Breast epithelium (tissue), 4 donors: ENCODE data around the gene SCYGR1. TPM values are rescaled to one million over a fixed set of nuclear protein-coding genes. Genes with fewer than 3 reads are reported as not detected.

Experiments used
- DNase-seq, 2 donors: peaks; one replicate each; pipeline ENCODE4 v3.0.0-alpha.2; 2019; ENCODE audit warnings: low spot score in 2 of 2
- H3K27ac ChIP-seq, 2 donors: fragments of 200-600 bp; sonication (generic) in 1 of 2; one replicate each; pipeline ENCODE4 v1.5.1; 2016 to 2019; ENCODE audit warnings: mild to moderate bottlenecking in 1 of 2
- H3K27me3 ChIP-seq, 2 donors: fragments of 200-600 bp; sonication (generic) in 1 of 2; one replicate each; pipeline versions ENCODE4 v1.5.1 to v1.6.0; 2017 to 2019; ENCODE audit warnings: control low read depth in 1 of 2, mild to moderate bottlenecking in 1 of 2
- H3K36me3 ChIP-seq: fragments of 200-600 bp; one replicate; pipeline ENCODE4 v1.5.1; 2019
- H3K4me1 ChIP-seq, 2 donors: fragments of 200-600 bp; sonication (generic); one replicate each; pipeline ENCODE4 v1.5.1; 2016 to 2019; ENCODE audit warnings: control low read depth in 1 of 2
- H3K4me3 ChIP-seq, 3 donors: fragments of 200-600 bp; sonication (generic); 1 replicate in 2 of 3; 2 replicates in 1 of 3; pipeline ENCODE4 v1.5.1; 2016 to 2019; ENCODE audit warnings: mild to moderate bottlenecking in 3 of 3, moderate library complexity in 2 of 3
- H3K9me3 ChIP-seq, 2 donors: fragments of 200-600 bp; sonication (generic) in 1 of 2; one replicate each; pipeline ENCODE4 v1.5.1; 2016 to 2019; ENCODE audit warnings: control low read depth in 1 of 2
- CTCF ChIP-seq, 3 donors: fragments of 450-650 bp; IDR thresholded peaks; one replicate each; pipeline ENCODE4 v1.5.1; 2016 to 2017; ENCODE audit warnings: antibody characterized with exemption in 3 of 3, mild to moderate bottlenecking in 3 of 3, moderate library complexity in 3 of 3
- POLR2A ChIP-seq: fragments of 450-650 bp; IDR thresholded peaks from one replicate; pipeline ENCODE4 v1.6.1; 2016; ENCODE audit warnings: antibody characterized with exemption, mild to moderate bottlenecking, moderate library complexity
- POLR2AphosphoS5 ChIP-seq, 3 donors: sonication (generic); formaldehyde crosslinking; IDR thresholded peaks; one replicate each; pipeline ENCODE4 v1.6.1; 2017; ENCODE audit warnings: antibody characterized with exemption in 3 of 3
- intact Hi-C: fragments of 100-400 bp; cut with DNase I; formaldehyde crosslinking; loops from one replicate; pipeline ENCODE4 v1.15.1; 2023; ENCODE audit warnings: low total_unique reads
- total RNA-seq, 3 donors: library from RNA; depleted of rRNA; stranded (reverse); fragments of >200 nt; gene quantifications; one replicate each; pipeline ENCODE4 v1.1.0, GENCODE V29; 2016

SCYGR1 gene
- total RNA-seq, 3 donors from 2014 or later = not detected

GRCh38 chr2:227402959-227403358 is 15.2 kb upstream of the SCYGR1 start:
- Histone ChIP-seq H3K27ac (no peak overlapping the region), H3K4me1 (no peaks in the 10 kb centered on the region), H3K9me3 (no peaks in the 10 kb centered on the region), H3K36me3 (no peaks in the 10 kb centered on the region), H3K27me3 (no peaks in the 10 kb centered on the region), H3K4me3 (no peak overlapping the region)
- TF ChIP-seq CTCF (IDR thresholded peaks at IDR 0.05) = no peak
- intact Hi-C loops = loop anchor here (10.0 kb wide), 1 partner anchor 362 kb away; no protein-coding TSS in a partner anchor
- no peak for DNase-seq

- H3K27me3 ChIP-seq = no peaks in the 10 kb centered on the region
- TF ChIP-seq POLR2A (no peak), CTCF (IDR thresholded peaks at IDR 0.05) (no peak), POLR2AphosphoS5 (IDR thresholded peaks at IDR 0.05) (no peak)
- no peak overlapping the region for H3K27ac ChIP-seq
- intact Hi-C loops = loop anchor here (10.0 kb wide), 1 partner anchor 362 kb away; no protein-coding TSS in a partner anchor
- H3K4me3 ChIP-seq = no peak overlapping the region
- no peaks in the 10 kb centered on the region for H3K36me3 ChIP-seq
- no peaks in the 10 kb centered on the region for H3K4me1 ChIP-seq
- H3K9me3 ChIP-seq = no peaks in the 10 kb centered on the region
- no peak for DNase-seq
Measured at GRCh38 chr2:227402321-227402720, 14.6 kb upstream of the SCYGR1 start.

- H3K4me3 ChIP-seq = no peak overlapping the region
- no peak overlapping the region for H3K27ac ChIP-seq
- no peaks in the 10 kb centered on the region for H3K27me3 ChIP-seq
- H3K4me1 ChIP-seq = no peaks in the 10 kb centered on the region
- intact Hi-C loops = loop anchor here (10.0 kb wide), 1 partner anchor 363 kb away; no protein-coding TSS in a partner anchor
- no peak for DNase-seq
- H3K36me3 ChIP-seq = no peaks in the 10 kb centered on the region
- H3K9me3 ChIP-seq = no peaks in the 10 kb centered on the region
- TF ChIP-seq POLR2AphosphoS5 (IDR thresholded peaks at IDR 0.05) = no peak
- no peak for TF ChIP-seq POLR2A
- TF ChIP-seq CTCF (IDR thresholded peaks at IDR 0.05) = no peak
Measured at GRCh38 chr2:227401550-227401949, 13.8 kb upstream of the SCYGR1 start.

- no peak overlapping the region for H3K4me3 ChIP-seq
- no peaks in the 10 kb centered on the region for H3K9me3 ChIP-seq
- intact Hi-C loops = no loop called here
- TF ChIP-seq POLR2A (no peak), CTCF (IDR thresholded peaks at IDR 0.05) (no peak), POLR2AphosphoS5 (IDR thresholded peaks at IDR 0.05) (no peak)
- no peak for DNase-seq
- no peaks in the 10 kb centered on the region for H3K27me3 ChIP-seq
- no peaks in the 10 kb centered on the region for H3K36me3 ChIP-seq
- no peaks in the 10 kb centered on the region for H3K4me1 ChIP-seq
- no peak overlapping the region for H3K27ac ChIP-seq
Measured at GRCh38 chr2:227398684-227399670, 11.2 kb upstream of the SCYGR1 start.

- Histone ChIP-seq H3K27ac (no peak overlapping the region), H3K27me3 (no peaks in the 10 kb centered on the region), H3K4me1 (no peaks in the 10 kb centered on the region), H3K36me3 (no peaks in the 10 kb centered on the region), H3K9me3 (no peaks in the 10 kb centered on the region), H3K4me3 (no peak overlapping the region)
- intact Hi-C loops = no loop called here
- no peak for DNase-seq
- no peak for TF ChIP-seq POLR2A
- TF ChIP-seq POLR2AphosphoS5 (IDR thresholded peaks at IDR 0.05) = no peak
- no peak for TF ChIP-seq CTCF (IDR thresholded peaks at IDR 0.05)
Measured at GRCh38 chr2:227397562-227397961, 9.8 kb upstream of the SCYGR1 start.
